ENCODE results near the gene TXNDC16.

TXNDC16 gene

GRCh38 chr14:52422650-52423356 is 129.5 kb downstream of the TXNDC16 start:
- no peaks in the 10 kb centered on the region for H3K4me1 ChIP-seq (ENCODE audit: control insufficient read depth, low read length)
- H3K9me3 ChIP-seq (ENCODE audit: control insufficient read depth, insufficient read depth, low read length), result no peaks in the 10 kb centered on the region
- H3K4me3 ChIP-seq (ENCODE audit: low read length), result no peak overlapping the region
- no peak overlapping the region for H3K27ac ChIP-seq (ENCODE audit: low read depth, low read length)
- no peaks in the 10 kb centered on the region for H3K79me2 ChIP-seq (ENCODE audit: control insufficient read depth, low read length)
- H3K9me2 ChIP-seq (replicated peaks; ENCODE audit: control insufficient read depth, low read length), result no peaks in the 10 kb centered on the region
- no peaks in the 10 kb centered on the region for H3K36me3 ChIP-seq (ENCODE audit: control insufficient read depth, low read length)
- TF ChIP-seq CTCF (IDR thresholded peaks at IDR 0.05; ENCODE audit: low read depth, low read length, poor library complexity, severe bottlenecking), result no peak
- no peak for TF ChIP-seq EZH2phosphoT487 (IDR thresholded peaks at IDR 0.05; ENCODE audit: borderline replicate concordance, low read length)
- no peak overlapping the region for H3K4me2 ChIP-seq (ENCODE audit: low read length)
- H4K20me1 ChIP-seq (ENCODE audit: control insufficient read depth, insufficient read depth, low read depth, low read length), result no peaks in the 10 kb centered on the region
- no peaks in the 10 kb centered on the region for H3F3A ChIP-seq (ENCODE audit: control insufficient read depth, insufficient read depth)
- peaks cover 6% of the 10 kb centered on the region for H3K27me3 ChIP-seq (ENCODE audit: control insufficient read depth, low read length)

- Histone ChIP-seq H3K79me2 (ENCODE audit: control insufficient read depth, low read length) (no peaks in the 10 kb centered on the region), H3K4me3 (ENCODE audit: low read length) (no peak overlapping the region), H3K36me3 (ENCODE audit: control insufficient read depth, low read length) (no peaks in the 10 kb centered on the region), H3K27ac (ENCODE audit: low read depth, low read length) (no peak overlapping the region), H3K27me3 (ENCODE audit: control insufficient read depth, low read length) (peaks cover 10% of the 10 kb centered on the region), H3K9me3 (ENCODE audit: control insufficient read depth, insufficient read depth, low read length) (no peaks in the 10 kb centered on the region), H4K20me1 (ENCODE audit: control insufficient read depth, insufficient read depth, low read depth, low read length) (no peaks in the 10 kb centered on the region), H3K4me1 (ENCODE audit: control insufficient read depth, low read length) (no peaks in the 10 kb centered on the region), H3F3A (ENCODE audit: control insufficient read depth, insufficient read depth) (no peaks in the 10 kb centered on the region), H3K4me2 (ENCODE audit: low read length) (no peak overlapping the region), H3K9me2 (replicated peaks; ENCODE audit: control insufficient read depth, low read length) (no peaks in the 10 kb centered on the region)
- TF ChIP-seq EZH2phosphoT487 (IDR thresholded peaks at IDR 0.05; ENCODE audit: borderline replicate concordance, low read length), result no peak
Measured at GRCh38 chr14:52417139-52417538, 135.2 kb downstream of the TXNDC16 start.

GRCh38 chr14:52413729-52414408 is 138.4 kb downstream of the TXNDC16 start:
- H3K9me3 ChIP-seq (ENCODE audit: control insufficient read depth, insufficient read depth, low read length), result no peaks in the 10 kb centered on the region
- TF ChIP-seq CTCF (IDR thresholded peaks at IDR 0.05; ENCODE audit: low read depth, low read length, poor library complexity, severe bottlenecking) (no peak), EZH2phosphoT487 (IDR thresholded peaks at IDR 0.05; ENCODE audit: borderline replicate concordance, low read length) (no peak)
- H3K79me2 ChIP-seq (ENCODE audit: control insufficient read depth, low read length), result no peaks in the 10 kb centered on the region
- no peaks in the 10 kb centered on the region for H3F3A ChIP-seq (ENCODE audit: control insufficient read depth, insufficient read depth)
- H3K9me2 ChIP-seq (replicated peaks; ENCODE audit: control insufficient read depth, low read length), result no peaks in the 10 kb centered on the region
- H3K4me1 ChIP-seq (ENCODE audit: control insufficient read depth, low read length), result no peaks in the 10 kb centered on the region
- no peak overlapping the region for H3K27ac ChIP-seq (ENCODE audit: low read depth, low read length)
- no peaks in the 10 kb centered on the region for H3K36me3 ChIP-seq (ENCODE audit: control insufficient read depth, low read length)
- H3K4me3 ChIP-seq (ENCODE audit: low read length), result no peak overlapping the region
- peaks cover 4% of the 10 kb centered on the region; the same call in 1 of the 2 replicates for H3K27me3 ChIP-seq (ENCODE audit: control insufficient read depth, low read length)
- no peak overlapping the region for H3K4me2 ChIP-seq (ENCODE audit: low read length)
- H4K20me1 ChIP-seq (ENCODE audit: control insufficient read depth, insufficient read depth, low read depth, low read length), result no peaks in the 10 kb centered on the region

GRCh38 chr14:52412426-52412825 is 139.9 kb downstream of the TXNDC16 start:
- Histone ChIP-seq H3K27me3 (ENCODE audit: control insufficient read depth, low read length) (peaks cover 4% of the 10 kb centered on the region; the same call in 1 of the 2 replicates), H3K4me2 (ENCODE audit: low read length) (no peak overlapping the region), H4K20me1 (ENCODE audit: control insufficient read depth, insufficient read depth, low read depth, low read length) (no peaks in the 10 kb centered on the region), H3K9me3 (ENCODE audit: control insufficient read depth, insufficient read depth, low read length) (no peaks in the 10 kb centered on the region), H3F3A (ENCODE audit: control insufficient read depth, insufficient read depth) (no peaks in the 10 kb centered on the region), H3K4me3 (ENCODE audit: low read length) (no peak overlapping the region), H3K79me2 (ENCODE audit: control insufficient read depth, low read length) (no peaks in the 10 kb centered on the region), H3K27ac (ENCODE audit: low read depth, low read length) (no peak overlapping the region), H3K9me2 (replicated peaks; ENCODE audit: control insufficient read depth, low read length) (no peaks in the 10 kb centered on the region), H3K4me1 (ENCODE audit: control insufficient read depth, low read length) (no peaks in the 10 kb centered on the region), H3K36me3 (ENCODE audit: control insufficient read depth, low read length) (no peaks in the 10 kb centered on the region)
- TF ChIP-seq CTCF (IDR thresholded peaks at IDR 0.05; ENCODE audit: low read depth, low read length, poor library complexity, severe bottlenecking) (no peak), EZH2phosphoT487 (IDR thresholded peaks at IDR 0.05; ENCODE audit: borderline replicate concordance, low read length) (no peak)

Data from DOHH2 (cell line).